Measurements from ENCODE around the gene MAJIN.

GRCh38 chr11:64994318-64994717, 22.4 kb upstream of the MAJIN start:
- TF ChIP-seq ZFP30 (CRISPR knock-in tag; IDR thresholded peaks at IDR 0.05) (no peak), ZFP3 (CRISPR knock-in tag; IDR thresholded peaks at IDR 0.05) (no peak), CSRNP3 (CRISPR knock-in tag; IDR thresholded peaks at IDR 0.05) (no peak), RARB (CRISPR knock-in tag; IDR thresholded peaks at IDR 0.05) (no peak), ISL1 (CRISPR knock-in tag; IDR thresholded peaks at IDR 0.05) (no peak), ESRRG (CRISPR knock-in tag; IDR thresholded peaks at IDR 0.05) (no peak), CSDC2 (CRISPR knock-in tag; IDR thresholded peaks at IDR 0.05) (no peak), PATZ1 (CRISPR knock-in tag; IDR thresholded peaks at IDR 0.05; ENCODE audit: borderline replicate concordance) (no peak), TOX (CRISPR knock-in tag; IDR thresholded peaks at IDR 0.05; ENCODE audit: borderline replicate concordance) (no peak), ZNF8 (CRISPR knock-in tag; IDR thresholded peaks at IDR 0.05) (no peak), ARNTL (CRISPR knock-in tag; IDR thresholded peaks at IDR 0.05; ENCODE audit: borderline replicate concordance, low read depth) (no peak), PPARA (CRISPR knock-in tag; IDR thresholded peaks at IDR 0.05; ENCODE audit: borderline replicate concordance) (no peak), ZNF70 (CRISPR knock-in tag; IDR thresholded peaks at IDR 0.05) (no peak)
